Measurements from ENCODE around the gene SOCS2. TPM values are rescaled to one million over a fixed set of nuclear protein-coding genes. Genes with fewer than 3 reads are reported as not detected.

Gene SOCS2
- total RNA-seq, 4 donors from 2014 or later: 18.8 to 76.8 (median 42.0) TPM

DNA sequence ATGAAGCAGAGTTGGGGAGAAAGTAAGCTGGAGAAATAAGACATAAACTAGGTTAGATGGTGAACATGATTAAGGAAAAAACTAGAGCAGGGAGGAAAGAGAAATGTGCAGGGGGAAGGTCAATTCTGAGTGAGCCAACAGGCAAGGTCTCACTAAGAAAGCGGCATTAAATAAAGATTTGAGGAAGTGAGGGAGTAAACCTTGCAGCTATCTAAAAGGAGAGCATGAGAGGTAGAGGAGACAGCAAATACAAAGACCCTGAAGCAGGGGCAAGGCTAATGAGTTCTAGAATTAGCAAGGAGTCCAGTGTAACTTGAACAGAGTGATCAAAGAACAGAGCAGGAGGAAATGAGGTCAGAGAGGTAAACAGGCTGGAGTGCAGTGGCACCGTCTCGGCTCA, 4.4 kb upstream of the SOCS2 start:
- Histone ChIP-seq H3K27ac (no peak overlapping the region), H3K36me3 (peaks cover 0 to 4% (median 0%) of the 10 kb centered on the region in 3 donors), H3K4me1 (peaks cover 0 to 32% (median 7%) of the 10 kb centered on the region in 4 donors), H3K9me3 (no peaks in the 10 kb centered on the region), H3K27me3 (peaks cover 0 to 11% of the 10 kb centered on the region in 2 donors), H3K4me3 (no peak overlapping the region)
- TF ChIP-seq CTCF (IDR thresholded peaks at IDR 0.05): no peak
- TF ChIP-seq POLR2A (IDR thresholded peaks at IDR 0.05): no peak
- TF ChIP-seq EP300 (IDR thresholded peaks at IDR 0.05): no peak
- WGBS, 2 donors: 84 to 86% methylated on average over 3 of the region's 3 CpGs
- no peak for DNase-seq (ENCODE audit: low spot score in 2 of 2)

GRCh38 chr12:93569301-93569655, 3.2 kb upstream of the SOCS2 start:
- no peak for TF ChIP-seq EP300 (IDR thresholded peaks at IDR 0.05)
- TF ChIP-seq CTCF (IDR thresholded peaks at IDR 0.05): no peak
- no peak for TF ChIP-seq POLR2A (IDR thresholded peaks at IDR 0.05)
- peaks cover 0 to 4% (median 0%) of the 10 kb centered on the region in 3 donors for H3K36me3 ChIP-seq
- peaks cover 0 to 21% of the 10 kb centered on the region in 2 donors for H3K27me3 ChIP-seq
- H3K4me1 ChIP-seq: peaks cover 0 to 40% (median 13%) of the 10 kb centered on the region in 4 donors
- 8 to 9% methylated on average over 6 of the region's 6 CpGs for WGBS, 2 donors
- H3K27ac ChIP-seq: no peak overlapping the region
- H3K4me3 ChIP-seq: peak overlapping the region; percentile 63 to 86 (median 72)
- no peak for DNase-seq (ENCODE audit: low spot score in 2 of 2)
- no peaks in the 10 kb centered on the region for H3K9me3 ChIP-seq

DNA sequence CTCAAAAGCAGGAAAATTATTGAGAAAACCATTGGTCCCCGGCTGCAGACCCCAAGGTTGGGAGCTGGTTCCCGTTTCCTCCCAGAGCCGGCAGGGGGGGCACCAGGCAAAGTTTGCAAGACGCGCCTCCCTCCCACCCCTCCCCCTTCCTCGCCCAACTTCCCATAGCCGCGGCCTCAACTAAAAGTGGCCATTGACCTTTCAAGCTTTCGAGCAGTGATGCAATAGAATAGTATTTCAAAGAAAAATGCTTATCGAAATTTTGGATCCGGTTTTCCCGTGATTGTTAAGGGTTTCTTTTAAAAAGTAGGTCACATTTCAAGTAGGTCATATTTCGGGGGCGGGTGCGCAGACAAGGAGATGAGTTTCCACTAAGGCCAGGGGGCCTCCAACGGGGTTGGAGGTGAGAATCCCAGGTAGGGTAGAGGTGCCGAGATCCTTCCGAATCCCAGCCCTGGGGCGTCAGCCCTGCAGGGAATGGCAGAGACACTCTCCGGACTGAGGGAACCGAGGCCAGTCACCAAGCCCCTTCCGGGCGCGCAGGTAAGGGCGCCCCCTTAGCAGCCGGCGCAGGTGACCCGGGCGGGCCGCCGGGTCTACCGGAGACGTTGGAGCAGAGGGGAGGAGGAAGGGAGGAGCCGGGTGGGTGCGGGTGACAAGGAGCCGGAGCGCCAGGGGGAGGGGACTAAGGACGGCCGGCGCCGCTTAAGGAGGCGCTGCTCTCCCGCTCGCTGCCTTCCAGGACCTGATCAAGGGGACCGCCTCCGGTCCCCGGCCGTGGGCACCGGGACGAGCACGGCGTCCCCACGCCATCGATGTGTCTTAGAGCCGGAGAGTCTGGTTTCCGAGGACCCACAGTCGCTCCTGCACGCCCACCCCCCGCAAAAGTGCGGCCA, 2.6 kb upstream of the SOCS2 start:
- Histone ChIP-seq H3K27ac (peak overlapping the region; percentile 64 to 85 (median 80)), H3K27me3 (peaks cover 0 to 21% of the 10 kb centered on the region in 2 donors), H3K4me1 (peaks cover 0 to 40% (median 13%) of the 10 kb centered on the region in 4 donors), H3K36me3 (peaks cover 0 to 4% (median 0%) of the 10 kb centered on the region in 3 donors), H3K9me3 (no peaks in the 10 kb centered on the region), H3K4me3 (peak overlapping the region; percentile 63 to 86 (median 72))
- 0 to 1% methylated on average over 33 to 52 of the region's 60 CpGs for WGBS, 2 donors
- DNase-seq (ENCODE audit: low spot score in 2 of 2): peak; percentile 75 to 85
- TF ChIP-seq POLR2A (IDR thresholded peaks at IDR 0.05): peak in 1 of 2 donors; percentile 7
- TF ChIP-seq EP300 (IDR thresholded peaks at IDR 0.05): peak in 1 of 2 donors; percentile 8
- peak; percentile 63 to 88 (median 79) for TF ChIP-seq CTCF (IDR thresholded peaks at IDR 0.05)

GRCh38 chr12:93570552-93571364, 1.7 kb upstream of the SOCS2 start:
- peak in 1 of 2 donors; percentile 45 for TF ChIP-seq POLR2A (IDR thresholded peaks at IDR 0.05)
- peak; percentile 54 to 95 for TF ChIP-seq EP300 (IDR thresholded peaks at IDR 0.05)
- peak in 2 of 5 experiments; percentile 20 to 28 for TF ChIP-seq CTCF (IDR thresholded peaks at IDR 0.05)
- H3K4me3 ChIP-seq: peak overlapping the region; percentile 63 to 86 (median 72)
- peak overlapping the region; percentile 74 to 85 (median 80) for H3K27ac ChIP-seq
- H3K4me1 ChIP-seq: peaks cover 0 to 40% (median 13%) of the 10 kb centered on the region in 4 donors
- 0 to 1% methylated on average over 52 to 96 of the region's 97 CpGs for WGBS, 2 donors
- no peaks in the 10 kb centered on the region for H3K9me3 ChIP-seq
- peaks cover 0 to 21% of the 10 kb centered on the region in 2 donors for H3K27me3 ChIP-seq
- peaks cover 0 to 4% (median 0%) of the 10 kb centered on the region in 3 donors for H3K36me3 ChIP-seq
- peak; percentile 87 to 89 for DNase-seq (ENCODE audit: low spot score in 2 of 2)
